NCI-H2107 treated with DMSO at 0.1 percent for 48 hours (cell line): ENCODE results near the gene LONP2.
"Not testable (repeated sequence)": the region's sequence is repeated elsewhere in the genome, so short reads cannot be mapped to it uniquely, and the experiment has no call there.

Source experiments
- DNase-seq: peaks from one replicate; lab custom pipeline; 2025; ENCODE audit not compliant: unreplicated experiment; lab: John Stamatoyannopoulos, UW

LONP2 gene

GRCh38 chr16:48384520-48385252 is 140.6 kb downstream of the LONP2 start:
- no peak for DNase-seq

GRCh38 chr16:48385253-48386150 is 141.4 kb downstream of the LONP2 start, which contains the start of gene SIAH1:
TSS of gene SIAH1 (minus strand) at chr16:48385413. CDS start at chr16:48362428, 22,985 bp downstream.
- DNase-seq: no peak

GRCh38 chr16:48386559-48387312 is 142.6 kb downstream of the LONP2 start:
- no peak for DNase-seq

GRCh38 chr16:48392407-48392806 is 148.3 kb downstream of the LONP2 start:
- DNase-seq: no peak

GRCh38 chr16:48393485-48394354 is 149.6 kb downstream of the LONP2 start:
- no peak for DNase-seq

GRCh38 chr16:48394355-48394703 is 150.2 kb downstream of the LONP2 start:
- DNase-seq: no peak

GRCh38 chr16:48395375-48395774 is 151.3 kb downstream of the LONP2 start:
- no peak for DNase-seq

- DNase-seq: not testable (repeated sequence)
These were observed 158.4 kb downstream of the LONP2 start for GRCh38 chr16:48402547-48402946.

- DNase-seq: no peak
These were observed 161.1 kb downstream of the LONP2 start for GRCh38 chr16:48405153-48405552.

GRCh38 chr16:48405907-48406306 is 161.8 kb downstream of the LONP2 start:
- no peak for DNase-seq
